Measurements from ENCODE around the gene DLX3. TPM values are rescaled to one million over a fixed set of nuclear protein-coding genes. Genes with fewer than 3 reads are reported as not detected.

The DLX3 gene
- polyA plus RNA-seq, 1 donor from 2014 or later, result not detected

DNA sequence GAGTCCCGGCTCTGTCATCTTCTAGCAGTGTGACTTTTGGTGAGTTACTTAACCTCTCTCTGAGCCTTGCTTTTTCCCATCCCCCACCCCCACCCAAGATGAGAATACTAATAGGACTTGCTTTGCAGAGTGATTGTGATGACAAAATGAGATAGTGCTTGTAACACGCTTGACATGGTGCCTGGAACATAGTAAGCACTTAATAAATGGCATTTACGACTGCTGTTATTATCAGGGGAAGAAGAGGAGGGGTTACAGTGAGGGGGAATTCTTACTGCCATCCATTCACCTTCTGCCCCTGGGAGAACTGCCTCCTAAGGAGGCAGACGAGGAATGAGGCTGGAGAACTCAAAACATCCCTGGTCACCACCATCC, 18.2 kb downstream of the DLX3 start:
- no peaks in the 10 kb centered on the region for H3F3A ChIP-seq (ENCODE audit: insufficient read depth, low read length, poor library complexity, severe bottlenecking)
- H3K27me3 ChIP-seq (ENCODE audit: insufficient read depth, low read depth, low read length), result peaks cover 43% of the 10 kb centered on the region
- no peak overlapping the region for H3K4me3 ChIP-seq (ENCODE audit: low read length)
- H3K9me2 ChIP-seq (ENCODE audit: insufficient read depth, low read length), result no peaks in the 10 kb centered on the region
- H4K20me1 ChIP-seq (ENCODE audit: insufficient read depth), result no peaks in the 10 kb centered on the region
- H3K27ac ChIP-seq (ENCODE audit: low read length), result no peak overlapping the region
- no peak overlapping the region for H2AFZ ChIP-seq (ENCODE audit: low read depth, low read length)
- H3K4me2 ChIP-seq (ENCODE audit: low read length), result no peak overlapping the region
- TF ChIP-seq, protein P1, sequence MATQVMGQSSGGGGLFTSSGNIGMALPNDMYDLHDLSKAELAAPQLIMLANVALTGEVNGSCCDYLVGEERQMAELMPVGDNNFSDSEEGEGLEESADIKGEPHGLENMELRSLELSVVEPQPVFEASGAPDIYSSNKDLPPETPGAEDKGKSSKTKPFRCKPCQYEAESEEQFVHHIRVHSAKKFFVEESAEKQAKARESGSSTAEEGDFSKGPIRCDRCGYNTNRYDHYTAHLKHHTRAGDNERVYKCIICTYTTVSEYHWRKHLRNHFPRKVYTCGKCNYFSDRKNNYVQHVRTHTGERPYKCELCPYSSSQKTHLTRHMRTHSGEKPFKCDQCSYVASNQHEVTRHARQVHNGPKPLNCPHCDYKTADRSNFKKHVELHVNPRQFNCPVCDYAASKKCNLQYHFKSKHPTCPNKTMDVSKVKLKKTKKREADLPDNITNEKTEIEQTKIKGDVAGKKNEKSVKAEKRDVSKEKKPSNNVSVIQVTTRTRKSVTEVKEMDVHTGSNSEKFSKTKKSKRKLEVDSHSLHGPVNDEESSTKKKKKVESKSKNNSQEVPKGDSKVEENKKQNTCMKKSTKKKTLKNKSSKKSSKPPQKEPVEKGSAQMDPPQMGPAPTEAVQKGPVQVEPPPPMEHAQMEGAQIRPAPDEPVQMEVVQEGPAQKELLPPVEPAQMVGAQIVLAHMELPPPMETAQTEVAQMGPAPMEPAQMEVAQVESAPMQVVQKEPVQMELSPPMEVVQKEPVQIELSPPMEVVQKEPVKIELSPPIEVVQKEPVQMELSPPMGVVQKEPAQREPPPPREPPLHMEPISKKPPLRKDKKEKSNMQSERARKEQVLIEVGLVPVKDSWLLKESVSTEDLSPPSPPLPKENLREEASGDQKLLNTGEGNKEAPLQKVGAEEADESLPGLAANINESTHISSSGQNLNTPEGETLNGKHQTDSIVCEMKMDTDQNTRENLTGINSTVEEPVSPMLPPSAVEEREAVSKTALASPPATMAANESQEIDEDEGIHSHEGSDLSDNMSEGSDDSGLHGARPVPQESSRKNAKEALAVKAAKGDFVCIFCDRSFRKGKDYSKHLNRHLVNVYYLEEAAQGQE (IDR thresholded peaks at IDR 0.05; ENCODE audit: borderline replicate concordance), result no peak
- no peak for TF ChIP-seq EP300 (conservative IDR thresholded peaks at IDR 0.05; ENCODE audit: poor library complexity, severe bottlenecking)
- TF ChIP-seq RAD21 (conservative IDR thresholded peaks at IDR 0.05), result no peak
- TF ChIP-seq EZH2 (IDR thresholded peaks at IDR 0.05; ENCODE audit: borderline replicate concordance, insufficient read depth, low read length, poor library complexity, severe bottlenecking), result no peak
- no peak for TF ChIP-seq TAF1 (IDR thresholded peaks at IDR 0.05; ENCODE audit: low read depth)
- no peak for TF ChIP-seq MXI1 (conservative IDR thresholded peaks at IDR 0.05; ENCODE audit: poor library complexity, severe bottlenecking)
- no peak for TF ChIP-seq SMC3 (conservative IDR thresholded peaks at IDR 0.05; ENCODE audit: poor library complexity)
- TF ChIP-seq POLR2AphosphoS5 (IDR thresholded peaks at IDR 0.05), result no peak
- H3K9me3 ChIP-seq (ENCODE audit: low read length), result no peaks in the 10 kb centered on the region
- no peak overlapping the region for H3K9ac ChIP-seq (ENCODE audit: low read length)
- H3K36me3 ChIP-seq (ENCODE audit: insufficient read depth, low read length), result no peaks in the 10 kb centered on the region
- H3K79me2 ChIP-seq (replicated peaks; ENCODE audit: insufficient read depth, low read length), result no peaks in the 10 kb centered on the region

DNA sequence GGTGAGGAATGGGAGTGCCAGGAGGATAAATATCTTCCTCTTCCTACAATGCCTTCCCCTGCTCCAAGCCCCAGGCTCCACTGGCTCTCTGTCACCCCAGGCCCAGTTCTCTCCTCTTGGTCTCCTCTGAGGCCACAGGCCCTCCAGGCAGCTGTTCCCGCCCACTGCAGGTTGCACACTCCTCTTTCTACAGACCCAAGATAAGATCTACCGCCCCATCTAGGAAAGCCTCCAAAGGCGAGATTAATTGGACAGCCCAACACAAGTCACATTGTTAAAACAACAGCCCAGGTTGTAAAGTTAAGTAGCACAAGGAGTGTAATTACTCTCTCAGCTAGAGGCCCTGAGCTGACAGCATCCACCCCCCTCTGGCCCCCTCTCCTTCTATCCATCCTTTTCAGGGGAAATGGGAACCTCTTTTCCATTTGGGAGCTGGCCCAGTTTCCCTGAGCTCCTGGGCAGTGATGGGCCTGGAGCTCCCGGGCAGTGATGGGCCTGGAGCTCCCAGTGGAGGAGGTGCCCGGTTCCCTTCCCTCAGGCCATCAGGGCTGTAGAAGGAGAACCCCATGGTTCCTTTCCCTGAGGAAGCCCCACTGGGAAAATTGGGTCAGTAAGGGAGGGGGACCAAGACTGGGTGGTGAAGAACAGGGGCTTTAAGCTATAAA, 18.7 kb downstream of the DLX3 start:
- no peak overlapping the region for H3K4me3 ChIP-seq (ENCODE audit: low read length)
- H3K4me2 ChIP-seq (ENCODE audit: low read length), result no peak overlapping the region
- H3K27me3 ChIP-seq (ENCODE audit: insufficient read depth, low read depth, low read length), result peaks cover 49% of the 10 kb centered on the region
- no peaks in the 10 kb centered on the region for H3K36me3 ChIP-seq (ENCODE audit: insufficient read depth, low read length)
- H3K79me2 ChIP-seq (replicated peaks; ENCODE audit: insufficient read depth, low read length), result no peaks in the 10 kb centered on the region
- no peak for TF ChIP-seq POLR2AphosphoS5 (IDR thresholded peaks at IDR 0.05)
- no peak for TF ChIP-seq SMC3 (conservative IDR thresholded peaks at IDR 0.05; ENCODE audit: poor library complexity)
- no peak for TF ChIP-seq MXI1 (conservative IDR thresholded peaks at IDR 0.05; ENCODE audit: poor library complexity, severe bottlenecking)
- TF ChIP-seq TAF1 (IDR thresholded peaks at IDR 0.05; ENCODE audit: low read depth), result no peak
- TF ChIP-seq EZH2 (IDR thresholded peaks at IDR 0.05; ENCODE audit: borderline replicate concordance, insufficient read depth, low read length, poor library complexity, severe bottlenecking), result no peak
- no peak for TF ChIP-seq EP300 (conservative IDR thresholded peaks at IDR 0.05; ENCODE audit: poor library complexity, severe bottlenecking)
- no peak for TF ChIP-seq RAD21 (conservative IDR thresholded peaks at IDR 0.05)
- TF ChIP-seq, protein P1 (IDR thresholded peaks at IDR 0.05; ENCODE audit: borderline replicate concordance), result no peak
- TF ChIP-seq, protein P2, sequence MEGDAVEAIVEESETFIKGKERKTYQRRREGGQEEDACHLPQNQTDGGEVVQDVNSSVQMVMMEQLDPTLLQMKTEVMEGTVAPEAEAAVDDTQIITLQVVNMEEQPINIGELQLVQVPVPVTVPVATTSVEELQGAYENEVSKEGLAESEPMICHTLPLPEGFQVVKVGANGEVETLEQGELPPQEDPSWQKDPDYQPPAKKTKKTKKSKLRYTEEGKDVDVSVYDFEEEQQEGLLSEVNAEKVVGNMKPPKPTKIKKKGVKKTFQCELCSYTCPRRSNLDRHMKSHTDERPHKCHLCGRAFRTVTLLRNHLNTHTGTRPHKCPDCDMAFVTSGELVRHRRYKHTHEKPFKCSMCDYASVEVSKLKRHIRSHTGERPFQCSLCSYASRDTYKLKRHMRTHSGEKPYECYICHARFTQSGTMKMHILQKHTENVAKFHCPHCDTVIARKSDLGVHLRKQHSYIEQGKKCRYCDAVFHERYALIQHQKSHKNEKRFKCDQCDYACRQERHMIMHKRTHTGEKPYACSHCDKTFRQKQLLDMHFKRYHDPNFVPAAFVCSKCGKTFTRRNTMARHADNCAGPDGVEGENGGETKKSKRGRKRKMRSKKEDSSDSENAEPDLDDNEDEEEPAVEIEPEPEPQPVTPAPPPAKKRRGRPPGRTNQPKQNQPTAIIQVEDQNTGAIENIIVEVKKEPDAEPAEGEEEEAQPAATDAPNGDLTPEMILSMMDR (IDR thresholded peaks at IDR 0.05; ENCODE audit: poor library complexity, severe bottlenecking), result no peak
- no peaks in the 10 kb centered on the region for H3K9me3 ChIP-seq (ENCODE audit: low read length)
- no peaks in the 10 kb centered on the region for H4K20me1 ChIP-seq (ENCODE audit: insufficient read depth)
- H3F3A ChIP-seq (ENCODE audit: insufficient read depth, low read length, poor library complexity, severe bottlenecking), result no peaks in the 10 kb centered on the region
- no peak overlapping the region for H3K9ac ChIP-seq (ENCODE audit: low read length)
- no peaks in the 10 kb centered on the region for H3K9me2 ChIP-seq (ENCODE audit: insufficient read depth, low read length)
- no peak overlapping the region for H3K27ac ChIP-seq (ENCODE audit: low read length)
- no peak overlapping the region for H2AFZ ChIP-seq (ENCODE audit: low read depth, low read length)

All from neural cell (in vitro differentiated cells).